ENCODE data around the gene ANKRD24. TPM values are rescaled to one million over a fixed set of nuclear protein-coding genes. Genes with fewer than 3 reads are reported as not detected.

Gene ANKRD24
- total RNA-seq, 1 donor, result 0.43 TPM

DNA sequence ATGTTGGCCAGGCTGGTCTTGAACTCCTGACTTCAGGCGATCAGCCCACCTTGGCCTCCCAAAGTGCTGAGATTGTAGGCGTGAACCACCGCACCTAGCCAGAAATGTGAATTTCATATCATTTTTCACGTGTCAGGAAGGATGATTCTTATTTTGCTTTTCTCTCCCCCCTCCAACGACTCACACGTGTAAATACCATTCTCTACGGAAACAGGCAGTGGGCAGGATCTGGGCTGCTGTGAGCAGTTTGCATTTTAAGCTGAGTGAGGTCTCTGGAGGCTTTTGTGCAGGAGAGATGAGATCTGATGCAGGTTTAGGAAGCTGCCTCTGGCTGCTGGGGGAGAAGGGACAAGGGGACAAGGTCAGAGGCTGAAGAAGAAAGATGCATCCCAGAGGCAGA is 11.9 kb downstream of the ANKRD24 start:
- TF ChIP-seq, protein P1, sequence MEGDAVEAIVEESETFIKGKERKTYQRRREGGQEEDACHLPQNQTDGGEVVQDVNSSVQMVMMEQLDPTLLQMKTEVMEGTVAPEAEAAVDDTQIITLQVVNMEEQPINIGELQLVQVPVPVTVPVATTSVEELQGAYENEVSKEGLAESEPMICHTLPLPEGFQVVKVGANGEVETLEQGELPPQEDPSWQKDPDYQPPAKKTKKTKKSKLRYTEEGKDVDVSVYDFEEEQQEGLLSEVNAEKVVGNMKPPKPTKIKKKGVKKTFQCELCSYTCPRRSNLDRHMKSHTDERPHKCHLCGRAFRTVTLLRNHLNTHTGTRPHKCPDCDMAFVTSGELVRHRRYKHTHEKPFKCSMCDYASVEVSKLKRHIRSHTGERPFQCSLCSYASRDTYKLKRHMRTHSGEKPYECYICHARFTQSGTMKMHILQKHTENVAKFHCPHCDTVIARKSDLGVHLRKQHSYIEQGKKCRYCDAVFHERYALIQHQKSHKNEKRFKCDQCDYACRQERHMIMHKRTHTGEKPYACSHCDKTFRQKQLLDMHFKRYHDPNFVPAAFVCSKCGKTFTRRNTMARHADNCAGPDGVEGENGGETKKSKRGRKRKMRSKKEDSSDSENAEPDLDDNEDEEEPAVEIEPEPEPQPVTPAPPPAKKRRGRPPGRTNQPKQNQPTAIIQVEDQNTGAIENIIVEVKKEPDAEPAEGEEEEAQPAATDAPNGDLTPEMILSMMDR (IDR thresholded peaks at IDR 0.05; ENCODE audit: insufficient read depth, low read depth, low read length), result no peak
- DNase-seq (ENCODE audit: low read depth), result no peak
- H3K4me3 ChIP-seq (ENCODE audit: low read depth, low read length), result no peak overlapping the region

DNA sequence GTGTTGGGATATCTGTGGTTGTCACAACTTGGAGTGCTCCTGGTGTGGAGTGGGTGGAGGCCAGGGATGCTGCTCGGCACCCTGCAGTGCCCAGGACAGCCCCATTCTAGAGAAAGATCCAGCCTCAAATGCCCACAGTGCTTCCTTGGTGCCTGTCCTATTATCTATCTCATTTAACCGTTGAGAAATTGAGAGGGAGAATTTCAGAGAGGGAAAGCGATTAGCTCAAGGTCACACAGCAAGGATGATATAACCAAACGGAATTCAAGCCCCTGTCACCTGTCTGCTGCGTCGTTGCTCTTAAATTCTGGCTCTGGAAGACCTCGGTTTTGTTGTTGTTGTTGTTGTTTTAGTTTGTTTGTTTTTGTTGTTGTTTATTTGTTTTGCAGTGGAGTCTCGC is 13.5 kb downstream of the ANKRD24 start:
- DNase-seq (ENCODE audit: low read depth), result no peak
- H3K4me3 ChIP-seq (ENCODE audit: low read depth, low read length), result no peak overlapping the region
- TF ChIP-seq, protein P1 (IDR thresholded peaks at IDR 0.05; ENCODE audit: insufficient read depth, low read depth, low read length), result no peak

DNA sequence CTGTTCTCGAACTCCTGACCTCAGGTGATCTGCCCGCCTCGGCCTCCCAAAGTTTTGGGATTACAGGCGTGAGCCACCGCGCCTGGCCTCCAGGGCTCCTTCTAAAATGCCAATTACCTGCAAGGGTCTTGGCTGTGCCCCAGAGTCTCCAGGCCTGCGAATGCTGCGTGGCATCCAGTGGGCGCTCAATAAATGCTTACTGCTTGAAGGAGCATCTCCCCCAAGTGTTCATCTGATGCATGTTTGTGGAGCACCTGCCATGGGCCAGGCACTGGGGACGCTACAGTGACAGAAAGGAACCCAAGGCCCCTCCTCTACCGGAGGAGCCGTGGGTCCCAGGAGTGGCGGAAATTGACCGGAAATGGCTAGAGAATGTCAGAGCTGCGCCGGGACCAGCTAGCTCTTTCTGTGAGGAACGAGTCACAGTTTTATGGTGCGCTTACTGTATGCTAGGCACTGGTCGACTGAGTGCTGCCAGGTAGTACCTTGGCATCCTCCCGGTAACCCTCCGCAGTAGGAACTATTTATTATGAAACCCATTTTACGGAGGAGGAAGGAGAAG is 14.2 kb downstream of the ANKRD24 start:
- no peak overlapping the region for H3K4me3 ChIP-seq (ENCODE audit: low read depth, low read length)
- no peak for DNase-seq (ENCODE audit: low read depth)
- TF ChIP-seq, protein P1 (IDR thresholded peaks at IDR 0.05; ENCODE audit: insufficient read depth, low read depth, low read length), result no peak

DNA sequence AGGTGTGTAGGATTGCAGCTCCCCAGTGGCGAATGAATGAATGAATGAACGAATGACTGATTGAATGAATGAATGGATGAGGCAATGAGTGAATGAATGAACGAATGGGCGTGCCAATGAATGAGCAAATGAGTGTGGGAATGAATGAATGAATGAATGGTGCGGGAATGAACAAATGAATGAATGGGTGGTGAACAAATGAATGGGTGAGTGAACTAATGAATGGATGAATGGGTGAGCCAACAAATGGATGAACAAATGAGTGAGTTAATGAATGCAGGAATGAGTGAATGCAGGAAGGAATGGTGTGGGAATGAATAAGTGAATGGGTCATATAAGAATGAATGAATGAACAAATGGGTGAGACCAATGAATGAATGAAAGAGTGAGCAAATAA is 14.7 kb downstream of the ANKRD24 start:
- DNase-seq (ENCODE audit: low read depth), result no peak
- TF ChIP-seq, protein P1 (IDR thresholded peaks at IDR 0.05; ENCODE audit: insufficient read depth, low read depth, low read length), result no peak

DNA sequence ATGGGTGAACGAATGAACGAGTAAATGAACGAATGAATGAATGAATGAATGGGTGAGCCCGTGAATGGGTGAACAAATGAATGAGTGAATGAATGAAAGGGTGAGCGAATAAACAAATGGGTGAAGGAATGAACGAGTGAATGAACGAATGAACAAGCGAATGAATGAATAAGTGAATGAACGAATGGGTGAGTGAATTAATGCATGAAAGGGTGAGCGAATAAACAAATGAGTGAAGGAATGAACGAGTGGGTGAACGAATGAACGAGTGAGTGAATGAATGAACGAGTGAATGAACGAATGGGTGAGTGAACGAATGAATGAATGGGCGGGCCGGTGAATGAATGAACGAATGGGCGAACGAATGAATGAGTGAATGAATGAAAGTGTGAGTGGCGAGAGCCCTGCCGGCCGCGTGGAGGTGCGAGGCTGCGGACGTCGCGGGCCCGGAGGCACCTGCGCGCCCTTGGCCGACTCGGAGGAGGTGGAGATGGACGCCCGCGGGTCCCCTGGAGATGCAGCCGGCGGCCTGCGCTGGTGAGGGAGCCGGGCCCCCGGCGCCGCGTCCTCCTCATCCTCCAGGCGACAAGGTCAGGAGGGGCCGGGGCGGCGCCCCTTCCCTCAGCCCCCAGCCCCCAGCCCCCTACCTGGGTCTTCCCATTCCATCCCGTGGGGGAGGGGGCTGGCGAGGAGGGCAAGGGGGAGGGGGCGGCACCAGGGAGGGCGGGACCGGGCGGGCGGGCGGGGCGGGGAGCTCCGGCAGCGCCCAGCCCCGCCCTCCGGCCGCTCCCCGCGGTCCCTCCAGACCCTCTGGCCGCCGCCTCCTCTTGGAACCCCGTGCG is 15.4 kb downstream of the ANKRD24 start:
- no peak overlapping the region for H3K4me3 ChIP-seq (ENCODE audit: low read depth, low read length)
- TF ChIP-seq, protein P1 (IDR thresholded peaks at IDR 0.05; ENCODE audit: insufficient read depth, low read depth, low read length), result no peak
- DNase-seq (ENCODE audit: low read depth), result no peak

More for the DNA sequence above, 14.7 kb downstream of the ANKRD24 start:
- no peak overlapping the region for H3K4me3 ChIP-seq (ENCODE audit: low read depth, low read length)

DNA sequence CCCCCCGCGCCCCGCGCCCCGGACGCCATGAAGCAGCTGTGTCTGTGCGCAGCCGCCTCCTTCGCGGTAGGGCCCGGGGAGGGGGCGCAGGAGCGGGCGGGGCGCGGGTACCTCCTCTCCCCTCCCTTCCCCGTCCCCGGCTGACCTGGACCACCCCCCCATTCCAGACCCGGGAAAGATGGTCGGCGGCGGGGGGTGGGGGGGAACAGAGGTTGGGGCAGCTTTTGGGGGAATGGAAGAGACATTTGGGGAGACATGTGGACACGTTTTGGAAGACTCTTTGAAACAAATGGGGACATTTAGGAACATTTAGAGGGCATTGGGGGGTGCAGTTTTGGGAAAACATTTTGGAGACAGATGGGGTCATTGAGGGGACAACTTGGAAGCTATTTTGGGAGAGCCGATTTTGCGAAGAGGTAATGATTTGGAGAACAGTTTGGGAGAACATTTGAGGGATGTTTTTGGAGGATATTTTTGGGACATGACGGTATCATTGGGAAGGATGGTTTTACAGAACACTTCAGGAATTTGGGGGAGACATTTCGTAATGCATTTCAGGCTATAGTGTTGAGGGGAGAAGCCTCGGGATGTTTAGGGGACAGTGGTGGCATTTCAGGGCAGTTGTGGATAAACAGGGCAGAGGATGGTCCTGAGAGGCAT is 16.1 kb downstream of the ANKRD24 start:
- no peak overlapping the region for H3K4me3 ChIP-seq (ENCODE audit: low read depth, low read length)
- no peak for DNase-seq (ENCODE audit: low read depth)
- TF ChIP-seq, protein P1 (IDR thresholded peaks at IDR 0.05; ENCODE audit: insufficient read depth, low read depth, low read length), result no peak
